Measurements from ENCODE around the gene SLIT3.

The SLIT3 gene

DNA sequence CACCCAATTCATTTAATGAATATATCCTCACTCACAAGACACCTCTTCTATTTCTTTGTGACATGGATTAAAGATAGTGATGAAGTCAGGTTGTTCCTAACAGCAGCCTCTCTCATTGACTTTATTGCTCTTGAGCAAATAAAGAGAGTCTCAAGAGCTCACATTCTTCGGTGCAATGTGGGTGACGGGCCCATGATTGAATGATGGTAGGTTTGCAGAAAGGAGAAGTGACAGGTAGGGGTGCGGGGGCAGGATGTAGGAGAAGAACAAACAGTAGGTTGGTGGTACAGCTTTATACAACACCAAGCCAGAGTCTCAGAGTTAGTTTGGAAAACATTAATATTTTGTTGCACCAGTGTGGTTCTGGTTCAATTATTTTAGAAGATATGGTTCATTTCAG is 122.2 kb downstream of the SLIT3 start:
- no peak for TF ChIP-seq FOXP2 (optimal IDR thresholded peaks at IDR 0.05; ENCODE audit: control extremely low read depth, extremely low read length, insufficient read depth)
- TF ChIP-seq EZH2 (IDR thresholded peaks at IDR 0.05): no peak
- TF ChIP-seq POLR2AphosphoS5 (IDR thresholded peaks at IDR 0.05; ENCODE audit: borderline replicate concordance, low read depth, low read length): no peak
- no peaks in the 10 kb centered on the region for H3K9me3 ChIP-seq (ENCODE audit: low read depth, low read length)
- H3K36me3 ChIP-seq (ENCODE audit: insufficient read depth, low read length): no peaks in the 10 kb centered on the region
- no peak overlapping the region for H3K9ac ChIP-seq (ENCODE audit: insufficient read length)
- no peak for DNase-seq (ENCODE audit: low read depth, low spot score)
- H3K4me3 ChIP-seq: no peak overlapping the region
- H3K27ac ChIP-seq: no peak overlapping the region

DNA sequence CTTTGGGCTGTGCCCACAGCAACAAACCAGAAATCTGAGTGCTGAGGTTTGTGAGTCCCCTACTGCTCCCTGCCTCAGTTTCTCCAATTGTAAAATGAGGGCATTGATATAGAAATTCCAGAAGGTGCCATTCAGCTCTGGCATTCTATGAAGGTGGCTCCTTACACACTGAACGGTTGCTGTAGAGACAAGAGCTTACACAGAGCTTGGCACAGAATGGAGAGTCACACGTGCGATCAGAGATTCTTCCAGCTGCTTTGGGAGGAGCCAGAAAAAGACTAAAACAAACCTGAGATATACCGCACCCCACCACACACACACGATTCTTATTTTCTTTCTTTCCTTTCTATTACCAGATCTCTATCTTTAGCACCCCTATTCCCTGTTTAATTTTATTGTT is 122.7 kb downstream of the SLIT3 start:
- no peak overlapping the region for H3K27ac ChIP-seq
- H3K36me3 ChIP-seq (ENCODE audit: insufficient read depth, low read length): no peaks in the 10 kb centered on the region
- no peaks in the 10 kb centered on the region for H3K9me3 ChIP-seq (ENCODE audit: low read depth, low read length)
- no peak overlapping the region for H3K9ac ChIP-seq (ENCODE audit: insufficient read length)
- no peak for TF ChIP-seq FOXP2 (optimal IDR thresholded peaks at IDR 0.05; ENCODE audit: control extremely low read depth, extremely low read length, insufficient read depth)
- TF ChIP-seq EZH2 (IDR thresholded peaks at IDR 0.05): no peak
- no peak for TF ChIP-seq POLR2AphosphoS5 (IDR thresholded peaks at IDR 0.05; ENCODE audit: borderline replicate concordance, low read depth, low read length)
- H3K4me3 ChIP-seq: no peak overlapping the region
- no peak for DNase-seq (ENCODE audit: low read depth, low spot score)

GRCh38 chr5:169176709-169177694 is 123.9 kb downstream of the SLIT3 start:
- no peak overlapping the region for H3K9ac ChIP-seq (ENCODE audit: insufficient read length)
- H3K36me3 ChIP-seq (ENCODE audit: insufficient read depth, low read length): no peaks in the 10 kb centered on the region
- TF ChIP-seq FOXP2 (optimal IDR thresholded peaks at IDR 0.05; ENCODE audit: control extremely low read depth, extremely low read length, insufficient read depth) (no peak), EZH2 (IDR thresholded peaks at IDR 0.05) (no peak), POLR2AphosphoS5 (IDR thresholded peaks at IDR 0.05; ENCODE audit: borderline replicate concordance, low read depth, low read length) (no peak)
- no peak for DNase-seq (ENCODE audit: low read depth, low spot score)
- H3K27ac ChIP-seq: no peak overlapping the region
- no peak overlapping the region for H3K4me3 ChIP-seq
- H3K9me3 ChIP-seq (ENCODE audit: low read depth, low read length): no peaks in the 10 kb centered on the region

GRCh38 chr5:169175733-169176132 is 125.2 kb downstream of the SLIT3 start:
- Histone ChIP-seq H3K4me3 (no peak overlapping the region), H3K27ac (no peak overlapping the region), H3K9me3 (ENCODE audit: low read depth, low read length) (no peaks in the 10 kb centered on the region), H3K36me3 (ENCODE audit: insufficient read depth, low read length) (no peaks in the 10 kb centered on the region), H3K9ac (ENCODE audit: insufficient read length) (no peak overlapping the region)
- no peak for DNase-seq (ENCODE audit: low read depth, low spot score)
- no peak for TF ChIP-seq EZH2 (IDR thresholded peaks at IDR 0.05)
- TF ChIP-seq POLR2AphosphoS5 (IDR thresholded peaks at IDR 0.05; ENCODE audit: borderline replicate concordance, low read depth, low read length): no peak
- TF ChIP-seq FOXP2 (optimal IDR thresholded peaks at IDR 0.05; ENCODE audit: control extremely low read depth, extremely low read length, insufficient read depth): no peak

- TF ChIP-seq EZH2 (IDR thresholded peaks at IDR 0.05) (no peak), FOXP2 (optimal IDR thresholded peaks at IDR 0.05; ENCODE audit: control extremely low read depth, extremely low read length, insufficient read depth) (no peak), POLR2AphosphoS5 (IDR thresholded peaks at IDR 0.05; ENCODE audit: borderline replicate concordance, low read depth, low read length) (no peak)
- no peaks in the 10 kb centered on the region for H3K36me3 ChIP-seq (ENCODE audit: insufficient read depth, low read length)
- no peak overlapping the region for H3K4me3 ChIP-seq
- H3K27ac ChIP-seq: no peak overlapping the region
- no peak overlapping the region for H3K9ac ChIP-seq (ENCODE audit: insufficient read length)
- no peaks in the 10 kb centered on the region for H3K9me3 ChIP-seq (ENCODE audit: low read depth, low read length)
- no peak for DNase-seq (ENCODE audit: low read depth, low spot score)
Observed at GRCh38 chr5:169174923-169175322, 126.0 kb downstream of the SLIT3 start.

DNA sequence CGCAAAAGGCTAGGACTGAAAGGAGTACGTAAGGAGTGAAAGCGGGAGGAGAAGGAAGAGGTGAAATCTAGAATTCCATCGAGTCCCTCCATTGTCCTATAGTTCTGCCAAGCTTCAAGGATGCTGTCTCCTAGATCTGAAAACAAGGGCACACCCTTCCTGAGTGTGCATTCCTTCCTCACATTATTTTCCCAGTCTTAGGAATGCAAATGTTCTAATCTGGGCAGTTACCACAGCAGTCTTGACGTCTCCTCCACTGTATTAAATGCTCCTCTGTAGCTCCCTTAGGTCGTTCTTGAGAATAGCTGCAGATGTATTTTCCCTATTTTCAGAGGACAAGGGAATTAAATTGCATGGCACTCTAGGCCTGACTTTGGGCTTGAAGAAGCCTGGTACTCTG is 127.6 kb downstream of the SLIT3 start:
- no peak for DNase-seq (ENCODE audit: low read depth, low spot score)
- no peaks in the 10 kb centered on the region for H3K9me3 ChIP-seq (ENCODE audit: low read depth, low read length)
- H3K36me3 ChIP-seq (ENCODE audit: insufficient read depth, low read length): no peaks in the 10 kb centered on the region
- TF ChIP-seq EZH2 (IDR thresholded peaks at IDR 0.05) (no peak), POLR2AphosphoS5 (IDR thresholded peaks at IDR 0.05; ENCODE audit: borderline replicate concordance, low read depth, low read length) (no peak), FOXP2 (optimal IDR thresholded peaks at IDR 0.05; ENCODE audit: control extremely low read depth, extremely low read length, insufficient read depth) (no peak)
- H3K9ac ChIP-seq (ENCODE audit: insufficient read length): no peak overlapping the region
- no peak overlapping the region for H3K27ac ChIP-seq
- H3K4me3 ChIP-seq: no peak overlapping the region

GRCh38 chr5:169171515-169171914 is 129.4 kb downstream of the SLIT3 start:
- no peaks in the 10 kb centered on the region for H3K9me3 ChIP-seq (ENCODE audit: low read depth, low read length)
- no peaks in the 10 kb centered on the region for H3K36me3 ChIP-seq (ENCODE audit: insufficient read depth, low read length)
- no peak for DNase-seq (ENCODE audit: low read depth, low spot score)
- no peak overlapping the region for H3K9ac ChIP-seq (ENCODE audit: insufficient read length)
- H3K27ac ChIP-seq: no peak overlapping the region
- TF ChIP-seq FOXP2 (optimal IDR thresholded peaks at IDR 0.05; ENCODE audit: control extremely low read depth, extremely low read length, insufficient read depth) (no peak), EZH2 (IDR thresholded peaks at IDR 0.05) (no peak), POLR2AphosphoS5 (IDR thresholded peaks at IDR 0.05; ENCODE audit: borderline replicate concordance, low read depth, low read length) (no peak)
- H3K4me3 ChIP-seq: no peak overlapping the region

GRCh38 chr5:169169783-169170182 is 131.2 kb downstream of the SLIT3 start:
- H3K9ac ChIP-seq (ENCODE audit: insufficient read length): no peak overlapping the region
- no peak overlapping the region for H3K4me3 ChIP-seq
- DNase-seq (ENCODE audit: low read depth, low spot score): no peak
- H3K9me3 ChIP-seq (ENCODE audit: low read depth, low read length): no peaks in the 10 kb centered on the region
- no peak overlapping the region for H3K27ac ChIP-seq
- TF ChIP-seq EZH2 (IDR thresholded peaks at IDR 0.05) (no peak), POLR2AphosphoS5 (IDR thresholded peaks at IDR 0.05; ENCODE audit: borderline replicate concordance, low read depth, low read length) (no peak), FOXP2 (optimal IDR thresholded peaks at IDR 0.05; ENCODE audit: control extremely low read depth, extremely low read length, insufficient read depth) (no peak)
- no peaks in the 10 kb centered on the region for H3K36me3 ChIP-seq (ENCODE audit: insufficient read depth, low read length)

All from SK-N-MC (cell line).